H9 (cell line): ENCODE measurements around the gene BCAR1. TPM values are rescaled to one million over a fixed set of nuclear protein-coding genes. Genes with fewer than 3 reads are reported as not detected.

ENCODE experiments used
- DNase-seq: peaks from one replicate; pipeline ENCODE4 v3.0.0-alpha.2; 2017
- H2AFZ ChIP-seq: one replicate; pipeline ENCODE4 v1.6.1; 2013; ENCODE audit warnings: mild to moderate bottlenecking, low read length, control low read depth, moderate library complexity
- H2AK5ac ChIP-seq: 2 replicates; pipeline ENCODE4 v1.6.1; 2013; ENCODE audit warnings: low read length, control low read depth, mixed read lengths; ENCODE audit not compliant: insufficient read length
- H2BK120ac ChIP-seq: one replicate; pipeline ENCODE4 v1.6.1; 2013; ENCODE audit warnings: low read depth, mild to moderate bottlenecking, low read length, control low read depth, inconsistent platforms; ENCODE audit not compliant: poor library complexity, severe bottlenecking
- H2BK12ac ChIP-seq: 2 replicates; pipeline ENCODE4 v1.6.1; 2013; ENCODE audit warnings: low read length, control low read depth, mixed read lengths, low read depth; ENCODE audit not compliant: insufficient read length
- H2BK15ac ChIP-seq: 2 replicates; pipeline ENCODE4 v1.6.1; 2013; ENCODE audit warnings: low read depth, low read length, control low read depth
- H2BK20ac ChIP-seq: one replicate; pipeline ENCODE4 v1.6.1; 2013; ENCODE audit warnings: low read depth, mild to moderate bottlenecking, low read length, control low read depth, inconsistent platforms; ENCODE audit not compliant: poor library complexity, severe bottlenecking
- H2BK5ac ChIP-seq: 2 replicates; pipeline ENCODE4 v1.6.1; 2013; ENCODE audit warnings: low read length, control low read depth, mixed read lengths; ENCODE audit not compliant: insufficient read length
- H3K14ac ChIP-seq: 2 replicates; pipeline ENCODE4 v1.6.1; 2013; ENCODE audit warnings: low read length, control low read depth; ENCODE audit not compliant: insufficient read depth
- H3K18ac ChIP-seq: 2 replicates; pipeline ENCODE4 v1.6.1; 2013; ENCODE audit warnings: low read depth, mild to moderate bottlenecking, mixed read lengths, low read length, control low read depth; ENCODE audit not compliant: insufficient read length
- H3K23ac ChIP-seq: 2 replicates; pipeline ENCODE4 v1.6.1; 2013; ENCODE audit warnings: low read length, control low read depth, mixed read lengths, low read depth; ENCODE audit not compliant: insufficient read length
- H3K23me2 ChIP-seq: 2 replicates; pipeline ENCODE4 v1.6.1; 2013; ENCODE audit warnings: low read depth, mild to moderate bottlenecking, mixed read lengths, low read length, control low read depth; ENCODE audit not compliant: insufficient read length, poor library complexity, severe bottlenecking
- H3K27ac ChIP-seq: 2 replicates; pipeline ENCODE4 v1.5.1; 2013; ENCODE audit warnings: low read length, control low read depth, mixed read lengths, low read depth; ENCODE audit not compliant: insufficient read length
- H3K27me3 ChIP-seq: 2 replicates; pipeline ENCODE4 v1.6.1; 2013; ENCODE audit warnings: low read length, control low read depth, inconsistent platforms; ENCODE audit not compliant: insufficient read depth
- H3K4ac ChIP-seq: 2 replicates; pipeline ENCODE4 v1.6.1; 2013; ENCODE audit warnings: low read depth, mild to moderate bottlenecking, control low read depth, inconsistent platforms, low read length, moderate library complexity
- H3K4me1 ChIP-seq: 2 replicates; pipeline ENCODE4 v1.6.1; 2013; ENCODE audit warnings: low read length, control low read depth, inconsistent platforms; ENCODE audit not compliant: insufficient read depth
- H3K4me2 ChIP-seq: 2 replicates; pipeline ENCODE4 v1.6.1; 2013; ENCODE audit warnings: low read length, control low read depth, mixed read lengths; ENCODE audit not compliant: insufficient read length, insufficient read depth
- H3K56ac ChIP-seq: 2 replicates; pipeline ENCODE4 v1.6.1; 2013; ENCODE audit warnings: low read depth, mild to moderate bottlenecking, mixed read lengths, low read length, control low read depth; ENCODE audit not compliant: insufficient read length
- H3K79me1 ChIP-seq: 2 replicates; pipeline ENCODE4 v1.6.1; 2013; ENCODE audit warnings: low read depth, mild to moderate bottlenecking, moderate library complexity, low read length, control low read depth, inconsistent platforms; ENCODE audit not compliant: insufficient read depth, poor library complexity, severe bottlenecking
- H3K79me2 ChIP-seq: 2 replicates; pipeline ENCODE4 v1.6.1; 2013; ENCODE audit warnings: low read length, control low read depth, inconsistent platforms; ENCODE audit not compliant: insufficient read depth
- H3K9ac ChIP-seq: 2 replicates; pipeline ENCODE4 v1.6.1; 2013; ENCODE audit warnings: low read length, control low read depth, mixed read lengths; ENCODE audit not compliant: insufficient read length; ENCODE audit errors: extremely low read depth
- H3K9me3 ChIP-seq: one replicate; pipeline ENCODE4 v1.6.1; 2013; ENCODE audit warnings: low read depth, low read length, inconsistent platforms; ENCODE audit not compliant: control insufficient read depth
- H3T11ph ChIP-seq: one replicate; pipeline ENCODE4 v1.6.1; 2013; ENCODE audit warnings: mild to moderate bottlenecking, low read length, control low read depth, inconsistent platforms
- H4K20me1 ChIP-seq: one replicate; pipeline ENCODE4 v1.6.1; 2013; ENCODE audit not compliant: control insufficient read depth, insufficient read length, insufficient read depth
- H4K5ac ChIP-seq: 2 replicates; pipeline ENCODE4 v1.6.1; 2013; ENCODE audit warnings: low read depth, mild to moderate bottlenecking, mixed read lengths, low read length, control low read depth; ENCODE audit not compliant: insufficient read length
- H4K8ac ChIP-seq: replicated peaks from 2 replicates; pipeline ENCODE4 v1.6.1; 2013; ENCODE audit warnings: low read length, control low read depth, mixed read lengths, low read depth; ENCODE audit not compliant: insufficient read length
- H4K91ac ChIP-seq: 2 replicates; pipeline ENCODE4 v1.6.1; 2013; ENCODE audit warnings: low read depth, mild to moderate bottlenecking, moderate library complexity, mixed read lengths, low read length, control low read depth; ENCODE audit not compliant: insufficient read length
- H3K27ac Mint-ChIP-seq, 3 experiments: 2 replicates in 2 of 3; 3 replicates in 1 of 3; pipeline ENCODE4 v1.8.0; 2020 to 2021; ENCODE audit warnings: mixed read lengths in 3 of 3, mild to moderate bottlenecking in 1 of 3, moderate library complexity in 1 of 3
- H3K27me3 Mint-ChIP-seq: 2 replicates; pipeline ENCODE4 v1.8.0; 2021; ENCODE audit warnings: low read depth, mild to moderate bottlenecking, moderate library complexity, mixed read lengths
- H3K36me3 Mint-ChIP-seq, 3 experiments: 2 replicates in 2 of 3; 3 replicates in 1 of 3; pipeline ENCODE4 v1.8.0; 2020 to 2021; ENCODE audit warnings: low read depth in 3 of 3, mixed read lengths in 3 of 3; ENCODE audit not compliant: insufficient read depth in 1 of 3
- H3K4me1 Mint-ChIP-seq, 2 experiments: 2 replicates each; pipeline ENCODE4 v1.8.0; 2020; ENCODE audit warnings: mixed read lengths in 2 of 2
- H3K4me3 Mint-ChIP-seq, 2 experiments: 2 replicates in 1 of 2; 3 replicates in 1 of 2; pipeline ENCODE4 v1.8.0; 2020 to 2021; ENCODE audit warnings: mild to moderate bottlenecking in 2 of 2, mixed read lengths in 2 of 2, moderate library complexity in 1 of 2
- H3K9me3 Mint-ChIP-seq, 2 experiments: 2 replicates in 1 of 2; 3 replicates in 1 of 2; pipeline ENCODE4 v1.8.0; 2020; ENCODE audit warnings: mild to moderate bottlenecking in 2 of 2, mixed read lengths in 2 of 2, moderate library complexity in 1 of 2
- WGBS: extraction: QIAGEN DNeasy Blood & Tissue Kit; methylation state at CpG from one replicate; pipeline ENCODE4 v1.1.7; 2013; ENCODE audit warnings: missing lambda C conversion rate, low lambda C conversion rate, mixed read lengths; ENCODE audit not compliant: insufficient read length; ENCODE audit errors: extremely low coverage; 5-methylcytosine and 5-hydroxymethylcytosine counted together
- total RNA-seq: library from RNA; stranded (reverse); gene quantifications from 2 replicates; pipeline ENCODE4 v1.2.1, GENCODE V29; 2021
- TF ChIP-seq, protein P1 (sequence below): fragments of 200-600 bp; sonication (generic); conservative IDR thresholded peaks from 3 replicates; pipeline ENCODE4 v1.8.0; 2021; ENCODE audit warnings: antibody characterized with exemption, mild to moderate bottlenecking

The BCAR1 gene
- total RNA-seq, 1 experiment from 2014 or later, result 97.1 TPM

DNA sequence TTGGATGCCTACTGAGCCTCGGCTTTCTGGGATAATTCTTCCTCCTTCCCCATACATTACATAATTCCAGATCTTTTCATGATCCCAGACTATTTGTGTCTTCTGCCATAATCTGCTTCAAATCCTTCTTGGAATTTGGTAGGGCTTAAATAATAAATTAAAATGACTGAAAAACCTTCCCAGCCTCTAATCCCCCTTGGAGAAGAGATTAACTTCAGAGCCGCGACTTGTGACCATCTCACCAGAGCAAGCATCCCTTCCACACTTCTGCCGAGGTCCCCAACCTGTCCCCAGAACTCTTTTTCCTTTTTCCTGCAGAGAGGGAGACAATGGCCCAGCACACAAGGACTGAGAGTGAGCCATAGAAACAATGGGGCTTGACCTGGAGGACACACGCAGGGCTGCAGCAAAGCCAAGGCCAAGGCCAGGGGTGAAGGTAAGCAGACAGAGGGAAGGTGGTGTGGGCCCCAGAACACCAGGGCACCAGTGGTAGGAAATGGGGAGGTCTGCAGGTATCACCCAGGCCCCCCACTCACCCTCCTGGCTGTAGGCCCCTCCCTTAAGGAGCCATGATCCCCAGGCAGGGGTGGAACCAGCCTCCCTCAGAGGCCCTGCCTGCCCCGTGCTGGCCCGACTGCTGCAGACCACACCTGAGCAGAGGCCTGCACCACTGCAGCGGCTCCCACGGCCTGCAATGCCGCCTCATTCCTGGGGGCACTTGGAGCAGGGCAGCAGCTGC lies 9.6 kb upstream of the BCAR1 start:
- H2BK120ac ChIP-seq, result no peak overlapping the region
- H3K79me1 ChIP-seq, result peaks cover 15% of the 10 kb centered on the region
- no peak overlapping the region for H2BK5ac ChIP-seq
- no peak overlapping the region for H3T11ph ChIP-seq
- no peak overlapping the region for H2AK5ac ChIP-seq
- Mint-ChIP-seq H3K27ac (peak overlapping the region; percentile 8 to 96 (median 66); a peak in 4 of 7 replicates), H3K4me3 (no peak overlapping the region), H3K36me3 (peaks cover 5 to 9% (median 6%) of the 10 kb centered on the region in 3 experiments; a peak in 5 of 7 replicates), H3K9me3 (no peaks in the 10 kb centered on the region), H3K27me3 (no peaks in the 10 kb centered on the region), H3K4me1 (peaks cover 57 to 60% of the 10 kb centered on the region in 2 experiments)
- no peak overlapping the region for H3K56ac ChIP-seq
- no peak overlapping the region for H3K4me2 ChIP-seq
- H3K9me3 ChIP-seq, result no peaks in the 10 kb centered on the region
- H4K91ac ChIP-seq, result no peak overlapping the region
- H3K18ac ChIP-seq, result no peak overlapping the region
- H2AFZ ChIP-seq, result no peak overlapping the region
- no peak overlapping the region for H2BK12ac ChIP-seq
- peaks cover 6% of the 10 kb centered on the region; the same call in 1 of the 2 replicates for H3K4me1 ChIP-seq
- no peak overlapping the region for H3K4ac ChIP-seq
- DNase-seq, result peak; percentile 37
- H4K8ac ChIP-seq, result no peak overlapping the region
- peaks cover 10% of the 10 kb centered on the region for H3K23me2 ChIP-seq
- peaks cover 37% of the 10 kb centered on the region; the same call in 1 of the 2 replicates for H3K79me2 ChIP-seq
- H3K27ac ChIP-seq, result no peak overlapping the region
- no peak overlapping the region for H2BK15ac ChIP-seq
- no peak overlapping the region for H4K5ac ChIP-seq
- H3K27me3 ChIP-seq, result no peaks in the 10 kb centered on the region
- TF ChIP-seq, protein P1, sequence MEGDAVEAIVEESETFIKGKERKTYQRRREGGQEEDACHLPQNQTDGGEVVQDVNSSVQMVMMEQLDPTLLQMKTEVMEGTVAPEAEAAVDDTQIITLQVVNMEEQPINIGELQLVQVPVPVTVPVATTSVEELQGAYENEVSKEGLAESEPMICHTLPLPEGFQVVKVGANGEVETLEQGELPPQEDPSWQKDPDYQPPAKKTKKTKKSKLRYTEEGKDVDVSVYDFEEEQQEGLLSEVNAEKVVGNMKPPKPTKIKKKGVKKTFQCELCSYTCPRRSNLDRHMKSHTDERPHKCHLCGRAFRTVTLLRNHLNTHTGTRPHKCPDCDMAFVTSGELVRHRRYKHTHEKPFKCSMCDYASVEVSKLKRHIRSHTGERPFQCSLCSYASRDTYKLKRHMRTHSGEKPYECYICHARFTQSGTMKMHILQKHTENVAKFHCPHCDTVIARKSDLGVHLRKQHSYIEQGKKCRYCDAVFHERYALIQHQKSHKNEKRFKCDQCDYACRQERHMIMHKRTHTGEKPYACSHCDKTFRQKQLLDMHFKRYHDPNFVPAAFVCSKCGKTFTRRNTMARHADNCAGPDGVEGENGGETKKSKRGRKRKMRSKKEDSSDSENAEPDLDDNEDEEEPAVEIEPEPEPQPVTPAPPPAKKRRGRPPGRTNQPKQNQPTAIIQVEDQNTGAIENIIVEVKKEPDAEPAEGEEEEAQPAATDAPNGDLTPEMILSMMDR, result no peak
- H4K20me1 ChIP-seq, result peaks cover 6% of the 10 kb centered on the region
- WGBS, result no CpG with 5 or more reads among the region's 10 CpGs
- no peak overlapping the region for H3K14ac ChIP-seq
- H3K9ac ChIP-seq, result no peak overlapping the region
- no peak overlapping the region for H2BK20ac ChIP-seq
- no peak overlapping the region for H3K23ac ChIP-seq
